HG02571 (cell line): ENCODE measurements around the gene NUP50.

Experiments used
- ATAC-seq: cut with Tn5 transposase; IDR thresholded peaks from one replicate; pipeline ENCODE4 v1.9.1; 2021; ENCODE audit warnings: mild to moderate bottlenecking, moderate library complexity; ENCODE audit not compliant: unreplicated experiment

NUP50 gene

GRCh38 chr22:45192701-45193187, 29.0 kb downstream of the NUP50 start:
- no peak for ATAC-seq

DNA sequence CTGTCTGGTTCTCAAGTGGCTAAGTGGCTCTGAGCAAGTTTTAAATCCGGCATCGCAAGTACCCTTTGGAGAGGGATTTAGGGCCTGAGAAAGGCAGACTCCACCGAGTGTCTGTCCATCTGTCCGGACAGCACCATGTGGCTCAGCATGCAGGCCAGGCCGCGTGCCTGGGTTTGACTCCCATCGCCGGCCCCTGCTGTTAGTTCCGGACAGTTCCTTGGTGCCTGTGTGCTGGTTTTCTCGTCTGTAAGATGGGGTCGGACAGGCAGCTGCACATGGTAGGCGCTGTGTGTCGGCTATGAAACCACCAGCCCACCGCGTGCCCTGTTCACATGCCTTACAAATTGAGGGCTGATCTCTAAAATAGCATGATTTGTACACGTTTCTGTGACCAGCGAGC, 31.0 kb downstream of the NUP50 start:
- no peak for ATAC-seq

DNA sequence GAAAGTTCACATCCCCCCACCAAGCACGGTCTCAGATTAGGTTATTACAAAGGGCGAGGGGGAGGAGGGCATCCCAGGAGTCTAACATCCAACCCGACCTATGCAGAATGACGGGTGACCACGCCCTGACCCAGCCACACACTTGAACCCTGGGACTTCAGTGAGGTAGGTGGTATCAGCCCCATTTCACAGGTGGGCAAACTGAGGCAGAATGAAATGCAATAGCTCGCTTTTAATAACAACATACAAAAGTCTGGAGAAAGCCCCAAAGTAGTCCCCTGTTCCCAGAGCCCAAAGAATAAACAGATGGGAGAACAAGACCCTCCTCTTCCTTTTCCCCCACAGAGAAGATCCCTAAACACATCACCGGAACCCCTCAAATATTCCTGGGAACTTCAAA, 31.9 kb downstream of the NUP50 start:
- no peak for ATAC-seq

DNA sequence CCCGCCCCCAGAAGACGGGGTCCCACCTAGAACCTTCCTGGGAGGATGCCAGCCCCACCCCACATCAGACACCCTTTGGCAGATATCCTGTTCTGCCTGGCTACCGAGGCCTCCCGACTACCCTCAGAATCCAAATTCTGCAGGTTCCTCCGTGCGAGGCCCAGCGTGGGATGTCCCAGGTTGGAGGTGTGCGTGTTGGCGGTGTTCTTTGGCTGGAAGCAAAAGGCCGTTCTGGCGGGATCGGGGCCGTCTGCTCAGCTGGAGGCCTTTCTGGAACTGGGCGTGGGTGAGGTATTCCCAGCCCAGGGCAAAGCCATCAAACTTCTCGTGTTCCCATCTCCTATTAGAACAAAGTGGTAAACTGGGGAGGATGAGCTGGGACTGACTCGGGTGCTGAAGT, 32.6 kb downstream of the NUP50 start:
- no peak for ATAC-seq

- no peak for ATAC-seq
Observed at GRCh38 chr22:45196926-45197605, 33.3 kb downstream of the NUP50 start.

DNA sequence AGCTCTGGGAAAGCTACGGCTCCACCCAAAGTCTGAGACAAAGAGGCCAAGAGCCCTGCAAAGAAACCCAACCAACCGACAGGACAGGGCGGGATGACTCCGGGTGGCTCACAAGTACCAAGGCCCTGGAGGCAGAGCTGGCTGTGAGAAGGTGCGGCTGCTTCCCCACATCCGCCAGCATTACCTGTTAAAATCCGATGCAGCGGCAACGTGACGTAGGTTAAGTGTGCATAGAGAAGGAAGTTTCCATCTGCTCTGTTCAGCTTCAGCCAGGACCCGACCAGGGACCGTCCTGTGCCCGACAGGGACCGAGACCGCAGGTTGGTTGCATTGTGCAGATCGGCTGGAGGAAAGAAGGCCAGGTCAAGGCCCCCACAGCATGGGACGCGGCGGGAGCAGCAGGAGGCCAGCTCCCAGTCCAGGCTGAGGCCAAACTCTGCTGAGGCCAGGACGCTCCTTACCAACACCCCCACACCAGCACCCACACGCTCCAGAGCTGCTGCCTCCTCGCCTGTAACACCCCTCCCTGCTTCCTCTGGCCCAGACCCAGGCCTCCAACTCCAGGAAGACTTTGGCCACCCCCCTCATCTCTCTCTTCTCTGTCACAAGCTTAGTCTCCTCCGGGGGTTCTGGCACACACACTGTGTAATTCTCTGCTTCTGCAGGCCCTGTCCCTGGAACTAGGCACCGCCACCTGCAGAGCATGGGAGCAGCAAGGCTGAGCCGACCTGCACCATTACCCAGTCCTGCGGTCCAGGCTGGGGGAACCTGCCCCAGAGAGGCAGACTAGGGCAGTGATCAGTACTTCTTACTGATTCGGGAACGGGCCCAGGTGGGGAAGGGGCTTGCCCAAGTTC, 34.1 kb downstream of the NUP50 start:
- ATAC-seq = no peak

- no peak for ATAC-seq
Observed at GRCh38 chr22:45198463-45198795, 34.7 kb downstream of the NUP50 start.

DNA sequence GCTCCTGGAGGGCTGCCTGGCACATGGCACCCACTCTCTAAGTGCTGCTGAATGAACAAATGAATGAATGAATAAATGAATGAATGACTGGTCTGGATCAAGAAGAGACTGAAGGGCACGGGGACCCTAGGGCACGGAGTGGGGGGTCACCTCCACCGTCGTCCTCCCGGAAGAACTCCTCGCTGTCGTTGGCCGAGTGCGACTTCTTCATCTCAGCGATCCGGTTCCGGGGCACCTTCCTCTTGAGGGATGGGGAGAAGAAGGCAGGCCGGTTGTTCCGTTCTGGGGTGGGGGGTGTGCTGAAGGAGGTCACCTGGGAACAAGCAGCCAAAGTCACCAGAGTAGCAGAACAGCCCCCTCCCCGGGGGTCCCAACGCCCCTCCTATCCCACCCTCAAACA, 36.0 kb downstream of the NUP50 start:
- no peak for ATAC-seq

GRCh38 chr22:45200230-45200629, 36.5 kb downstream of the NUP50 start:
- ATAC-seq = no peak

GRCh38 chr22:45200860-45201511, 37.3 kb downstream of the NUP50 start:
- no peak for ATAC-seq

- no peak for ATAC-seq
Observed at GRCh38 chr22:45201678-45202332, 38.1 kb downstream of the NUP50 start.

- ATAC-seq = no peak
Observed at GRCh38 chr22:45202333-45203149, 38.8 kb downstream of the NUP50 start.

DNA sequence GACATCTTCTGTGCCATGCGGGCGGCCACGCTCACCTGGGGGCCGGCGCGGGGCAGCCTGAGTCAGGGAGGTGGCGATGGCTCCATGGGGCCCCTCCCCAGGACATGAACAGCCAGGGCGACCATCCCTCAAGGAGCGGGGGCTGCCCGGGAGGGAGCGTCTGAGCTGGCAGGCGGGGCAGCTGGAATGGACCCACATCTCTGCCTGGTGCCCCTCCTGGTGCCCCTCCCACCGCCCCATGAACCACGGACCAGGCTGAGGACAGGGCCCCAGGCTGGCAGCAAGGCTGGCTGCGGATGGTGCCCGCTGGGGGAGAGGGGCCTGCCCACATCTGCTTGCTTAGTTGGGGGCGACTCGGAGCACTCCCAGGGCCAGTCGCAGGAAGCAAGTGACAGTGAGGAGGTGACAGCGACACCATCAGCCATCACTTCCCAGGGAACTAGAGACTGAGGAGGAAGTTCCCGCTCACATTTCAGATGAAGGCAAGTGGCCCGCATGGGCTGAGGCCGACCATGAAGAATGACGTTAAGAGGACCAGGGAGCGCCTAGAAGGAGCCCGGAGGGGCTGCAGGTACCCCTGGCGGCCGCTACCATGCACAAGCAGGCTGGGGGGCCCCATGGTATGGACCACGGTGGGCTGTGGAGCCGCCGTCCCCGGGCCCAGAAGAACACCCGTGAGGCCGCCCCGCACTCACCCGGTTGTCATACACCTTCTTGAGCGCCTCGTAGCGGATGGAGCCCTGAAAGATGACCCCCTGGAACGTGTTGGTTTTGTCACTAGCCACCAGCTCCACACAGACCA, 39.6 kb downstream of the NUP50 start:
- no peak for ATAC-seq

GRCh38 chr22:45204241-45204640, 40.5 kb downstream of the NUP50 start:
- no peak for ATAC-seq

GRCh38 chr22:45204819-45205218, 41.1 kb downstream of the NUP50 start:
- ATAC-seq = no peak

GRCh38 chr22:45205276-45205925, 41.7 kb downstream of the NUP50 start:
- no peak for ATAC-seq

- no peak for ATAC-seq
Observed at GRCh38 chr22:45206233-45206632, 42.5 kb downstream of the NUP50 start.

DNA sequence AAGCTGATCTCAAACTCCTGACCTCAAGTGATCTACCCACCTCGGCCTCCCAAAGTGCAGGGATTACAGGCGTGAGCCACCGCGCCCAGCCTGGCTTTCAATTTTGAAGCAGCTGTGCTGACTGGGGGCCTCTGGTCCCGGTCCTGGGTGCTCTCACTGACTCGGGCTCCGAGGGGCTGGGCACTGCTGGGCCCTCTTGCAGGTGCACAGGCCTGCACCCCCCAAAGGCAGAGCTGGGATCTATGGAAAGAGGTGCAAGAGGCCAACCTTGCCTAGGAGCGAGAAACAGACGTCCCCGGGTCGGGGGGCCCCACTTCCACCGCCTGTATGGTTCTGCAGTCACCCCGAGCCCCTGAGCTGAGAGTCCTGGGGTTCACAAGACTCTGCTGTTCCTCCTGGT, 43.8 kb downstream of the NUP50 start:
- ATAC-seq = no peak

GRCh38 chr22:45207981-45208664, 44.4 kb downstream of the NUP50 start:
- no peak for ATAC-seq
